Spleen (tissue), 11 donors: ENCODE measurements around the gene CSF3R. TPM values are rescaled to one million over a fixed set of nuclear protein-coding genes. Genes with fewer than 3 reads are reported as not detected.
A peak's percentile ranks its signal among the peaks of the same experiment; 100 is the strongest.
"Not testable (repeated sequence)": the region's sequence is repeated elsewhere in the genome, so short reads cannot be mapped to it uniquely, and the experiment has no call there.

Experiments used
- DNase-seq: peaks from one replicate; pipeline ENCODE4 v3.0.0-alpha.2; 2020
- H3K27ac ChIP-seq, 8 donors: fragments of 200-600 bp; sonication (generic) in 7 of 8; 1 replicate in 4 of 8; 2 replicates in 4 of 8; pipeline versions ENCODE4 v1.5.0 to v1.8.0; 2016 to 2021; ENCODE audit warnings: inconsistent platforms in 4 of 8, mild to moderate bottlenecking in 4 of 8, moderate library complexity in 1 of 8
- H3K27me3 ChIP-seq, 7 donors: fragments of 200-600 bp; sonication (generic) in 6 of 7; replicated peaks in 1 of 7; 1 replicate in 4 of 7; 2 replicates in 3 of 7; pipeline versions ENCODE4 v1.5.0 to v1.8.0; 2016 to 2021; ENCODE audit warnings: inconsistent platforms in 3 of 7, mild to moderate bottlenecking in 1 of 7
- H3K36me3 ChIP-seq, 6 donors: fragments of 200-600 bp; sonication (generic) in 5 of 6; 1 replicate in 4 of 6; 2 replicates in 2 of 6; pipeline versions ENCODE4 v1.5.0 to v1.8.0; 2016 to 2021; ENCODE audit warnings: inconsistent platforms in 2 of 6
- H3K4me1 ChIP-seq, 6 donors: fragments of 200-600 bp; sonication (generic) in 5 of 6; 1 replicate in 3 of 6; 2 replicates in 3 of 6; pipeline versions ENCODE4 v1.5.0 to v1.8.0; 2016 to 2021; ENCODE audit warnings: inconsistent platforms in 3 of 6
- H3K4me3 ChIP-seq, 8 donors: fragments of 200-600 bp; sonication (generic) in 7 of 8; 1 replicate in 4 of 8; 2 replicates in 4 of 8; pipeline versions ENCODE4 v1.5.0 to v1.8.0; 2016 to 2021; ENCODE audit warnings: inconsistent platforms in 4 of 8, mild to moderate bottlenecking in 4 of 8, moderate library complexity in 2 of 8
- H3K9me3 ChIP-seq, 8 donors: fragments of 200-600 bp; sonication (generic) in 7 of 8; 1 replicate in 4 of 8; 2 replicates in 4 of 8; pipeline versions ENCODE4 v1.5.0 to v1.8.0; 2016 to 2021; ENCODE audit warnings: inconsistent platforms in 4 of 8
- POLR2A ChIP-seq, 3 donors: fragments of 450-650 bp; IDR thresholded peaks; one replicate each; pipeline ENCODE4 v1.5.1; 2017; ENCODE audit warnings: antibody characterized with exemption in 3 of 3, mild to moderate bottlenecking in 1 of 3
- POLR2AphosphoS5 ChIP-seq, 3 donors: sonication (generic); formaldehyde crosslinking; IDR thresholded peaks; one replicate each; pipeline ENCODE4 v1.5.1; 2017; ENCODE audit warnings: antibody characterized with exemption in 3 of 3
- WGBS, 5 donors: extraction: QIAGEN DNeasy Blood & Tissue Kit in 3 of 5; methylation state at CpG; one replicate each; pipeline versions ENCODE4 v1.1.5 to v1.1.7; 2013 to 2018; 5-methylcytosine and 5-hydroxymethylcytosine counted together
- intact Hi-C: fragments of 100-400 bp; cut with DNase I; formaldehyde crosslinking; loops from one replicate; pipeline ENCODE4 v1.15.0; 2023; ENCODE audit warnings: low total_unique reads
- polyA plus RNA-seq, 3 donors: library from polyadenylated mRNA; stranded (reverse); fragments of 200-250 nt; gene quantifications; one replicate each; pipeline ENCODE4 v1.2.1, GENCODE V29; 2013
- total RNA-seq, 7 donors: library from RNA; depleted of rRNA in 3 of 7; stranded (reverse); fragments of >200 nt in 3 of 7; fragmentation: NEBNext Ultra II Directional in 4 of 7; extraction: Animal tissue kit (Norgen Biotek cat#: 25700) in 4 of 7; gene quantifications; one replicate each; pipeline versions ENCODE4 v1.1.0 to v1.2.1, GENCODE V29; 2016 to 2021
- TF ChIP-seq, protein P1 (sequence below), 11 experiments: fragments of 200-600 bp in 7 of 11; fragments of 450-650 bp in 4 of 11; sonication (generic) in 4 of 11; IDR thresholded peaks in 8 of 11; conservative IDR thresholded peaks in 3 of 11; 1 replicate in 7 of 11; 2 replicates in 4 of 11; pipeline versions ENCODE4 v1.4.0 to v1.8.0; 2016 to 2021; ENCODE audit warnings: antibody characterized with exemption in 11 of 11, inconsistent platforms in 4 of 11, mild to moderate bottlenecking in 1 of 11
- donor health status: healthy with polysubstance abuse.
- donor health status: DM: no; HTN: no; CAD: no; lungs with moderate emphysema.
- donor health status: DM: no; HTN: no; CAD: no.
- donor health status: Bipolar disorder and iron deficiency.
- donor health status: healthy.
- donor health status: DM: no; HTN: no; CAD: no.
- donor health status: DM: yes; HTN: yes; CAD: no.

CSF3R gene
- total and polyA plus RNA-seq, 10 donors = 8.9 to 795 (median 220) TPM

DNA sequence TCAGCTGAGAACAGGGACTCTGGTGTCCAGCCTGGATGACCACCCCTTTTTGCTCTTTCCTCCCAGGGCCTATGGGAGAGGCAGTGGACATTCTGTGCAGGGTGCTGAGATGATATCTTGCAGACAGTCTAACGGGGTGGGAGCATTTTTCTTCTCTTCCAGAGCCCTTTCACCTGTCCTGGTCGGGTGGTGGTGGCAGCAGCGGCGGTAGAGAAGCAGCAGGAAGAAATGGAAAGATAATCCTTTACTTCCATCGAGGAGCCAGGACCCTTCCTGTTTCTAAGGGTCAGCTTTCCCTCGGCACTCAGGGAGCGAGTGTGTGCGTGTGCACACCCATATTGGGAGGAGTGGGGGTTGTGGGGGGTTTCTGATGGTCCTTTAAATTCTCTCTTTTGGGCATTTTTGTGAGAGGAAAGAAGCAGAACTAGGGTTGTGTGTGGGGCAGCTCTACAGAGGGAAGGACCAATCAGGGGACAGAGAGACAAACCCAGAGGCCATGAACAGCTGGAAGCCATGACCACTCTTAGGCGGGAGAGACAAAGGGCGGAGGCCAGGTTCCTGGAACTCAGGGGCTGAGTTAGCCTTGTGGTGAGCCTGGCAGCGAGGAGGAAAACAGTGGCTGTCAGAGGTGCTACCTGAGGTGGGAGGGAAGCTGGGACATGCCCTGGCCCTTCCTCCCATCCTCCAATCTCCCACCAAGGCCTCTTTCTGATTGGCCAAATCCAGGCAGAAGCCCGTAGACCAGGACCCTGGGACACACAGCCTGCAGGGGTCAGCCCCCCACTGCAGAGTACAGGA, 31.2 kb upstream of the CSF3R start:
- DNase-seq = no peak
- Histone ChIP-seq H3K4me3 (no peak overlapping the region), H3K9me3 (no peaks in the 10 kb centered on the region), H3K27me3 (peaks cover 0 to 18% (median 0%) of the 10 kb centered on the region in 7 donors), H3K27ac (no peak overlapping the region), H3K4me1 (peaks cover 0 to 19% (median 5%) of the 10 kb centered on the region in 6 donors), H3K36me3 (no peaks in the 10 kb centered on the region)
- WGBS, 5 donors = 54 to 71% (median 65%) methylated on average over 12 of the region's 12 CpGs
- TF ChIP-seq, protein P1, sequence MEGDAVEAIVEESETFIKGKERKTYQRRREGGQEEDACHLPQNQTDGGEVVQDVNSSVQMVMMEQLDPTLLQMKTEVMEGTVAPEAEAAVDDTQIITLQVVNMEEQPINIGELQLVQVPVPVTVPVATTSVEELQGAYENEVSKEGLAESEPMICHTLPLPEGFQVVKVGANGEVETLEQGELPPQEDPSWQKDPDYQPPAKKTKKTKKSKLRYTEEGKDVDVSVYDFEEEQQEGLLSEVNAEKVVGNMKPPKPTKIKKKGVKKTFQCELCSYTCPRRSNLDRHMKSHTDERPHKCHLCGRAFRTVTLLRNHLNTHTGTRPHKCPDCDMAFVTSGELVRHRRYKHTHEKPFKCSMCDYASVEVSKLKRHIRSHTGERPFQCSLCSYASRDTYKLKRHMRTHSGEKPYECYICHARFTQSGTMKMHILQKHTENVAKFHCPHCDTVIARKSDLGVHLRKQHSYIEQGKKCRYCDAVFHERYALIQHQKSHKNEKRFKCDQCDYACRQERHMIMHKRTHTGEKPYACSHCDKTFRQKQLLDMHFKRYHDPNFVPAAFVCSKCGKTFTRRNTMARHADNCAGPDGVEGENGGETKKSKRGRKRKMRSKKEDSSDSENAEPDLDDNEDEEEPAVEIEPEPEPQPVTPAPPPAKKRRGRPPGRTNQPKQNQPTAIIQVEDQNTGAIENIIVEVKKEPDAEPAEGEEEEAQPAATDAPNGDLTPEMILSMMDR (IDR thresholded peaks at IDR 0.05 in 8 of 11, conservative IDR thresholded peaks at IDR 0.05 in 3 of 11) = no peak
- no peak for TF ChIP-seq POLR2AphosphoS5 (IDR thresholded peaks at IDR 0.05)
- intact Hi-C loops = no loop called here

DNA sequence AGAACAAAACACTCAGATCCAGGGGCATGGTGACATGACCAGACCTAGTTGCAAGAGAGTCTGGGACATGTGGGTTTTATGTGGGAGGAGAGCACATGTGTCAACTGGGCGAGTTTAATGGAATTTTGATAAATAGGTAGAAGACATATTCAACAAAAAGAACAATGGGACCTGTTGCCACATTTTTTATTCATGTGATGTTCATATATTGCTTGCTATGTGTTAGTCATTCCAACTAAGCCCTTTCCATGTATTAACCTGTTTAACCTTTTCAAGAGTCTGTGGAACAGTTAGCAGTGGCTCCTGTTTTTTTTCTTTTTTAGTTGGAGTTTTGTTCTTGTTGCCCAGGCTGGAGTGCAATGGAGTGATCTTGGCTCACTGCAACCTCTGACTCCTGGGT, 30.1 kb upstream of the CSF3R start:
- Histone ChIP-seq H3K4me3 (no peak overlapping the region), H3K27ac (no peak overlapping the region), H3K9me3 (no peaks in the 10 kb centered on the region), H3K4me1 (peaks cover 0 to 19% (median 5%) of the 10 kb centered on the region in 6 donors), H3K27me3 (peaks cover 0 to 18% (median 0%) of the 10 kb centered on the region in 7 donors), H3K36me3 (no peaks in the 10 kb centered on the region)
- no peak for DNase-seq
- intact Hi-C loops = no loop called here
- 60 to 80% (median 71%) methylated on average over 1 of the region's 1 CpG for WGBS, 5 donors
- TF ChIP-seq, protein P1 (IDR thresholded peaks at IDR 0.05 in 8 of 11, conservative IDR thresholded peaks at IDR 0.05 in 3 of 11) = no peak
- TF ChIP-seq POLR2AphosphoS5 (IDR thresholded peaks at IDR 0.05) (no peak), POLR2A (IDR thresholded peaks at IDR 0.05) (no peak)

- Histone ChIP-seq H3K4me3 (no peak overlapping the region), H3K36me3 (no peaks in the 10 kb centered on the region), H3K9me3 (no peaks in the 10 kb centered on the region), H3K27me3 (peaks cover 0 to 25% (median 0%) of the 10 kb centered on the region in 7 donors), H3K4me1 (peaks cover 0 to 19% (median 5%) of the 10 kb centered on the region in 6 donors), H3K27ac (no peak overlapping the region)
- DNase-seq = no peak
- intact Hi-C loops = no loop called here
- 79 to 87% (median 80%) methylated on average over 15 of the region's 15 CpGs for WGBS, 5 donors
- TF ChIP-seq POLR2A (IDR thresholded peaks at IDR 0.05) = no peak
- no peak for TF ChIP-seq POLR2AphosphoS5 (IDR thresholded peaks at IDR 0.05)
- TF ChIP-seq, protein P1 (IDR thresholded peaks at IDR 0.05 in 8 of 11, conservative IDR thresholded peaks at IDR 0.05 in 3 of 11) = no peak
These were observed 29.4 kb upstream of the CSF3R start for GRCh38 chr1:36511804-36512798.

DNA sequence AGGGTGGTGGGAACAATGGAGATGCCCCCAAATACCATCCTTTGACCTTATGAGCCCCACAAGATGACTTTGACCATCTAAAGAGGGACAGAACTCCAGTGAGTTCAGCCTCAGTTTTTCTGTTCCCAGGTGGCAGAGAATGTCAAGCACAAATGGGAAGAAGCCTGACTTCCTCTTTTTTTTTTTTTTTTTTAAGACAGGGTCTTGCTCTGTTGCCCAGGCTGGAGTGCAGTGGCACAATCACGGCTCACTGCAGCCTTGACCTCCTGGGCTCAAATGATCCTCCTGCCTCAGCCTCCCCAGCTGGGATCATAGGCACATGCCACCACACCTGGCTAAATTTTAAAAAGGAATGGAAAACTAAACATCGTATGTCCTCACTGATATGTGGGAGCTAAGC, 28.5 kb upstream of the CSF3R start:
- peak overlapping the region in 2 of 8 donors; percentile 18 to 38 for H3K27ac ChIP-seq
- intact Hi-C loops, DNase-seq, H3K4me3 ChIP-seq, H3K36me3 ChIP-seq, H3K9me3 ChIP-seq: not testable (repeated sequence)
- WGBS, 5 donors = 69 to 82% (median 73%) methylated on average over 2 of the region's 2 CpGs
- peaks cover 0 to 16% (median 4%) of the 10 kb centered on the region in 6 donors for H3K4me1 ChIP-seq
- peaks cover 0 to 32% (median 0%) of the 10 kb centered on the region in 7 donors for H3K27me3 ChIP-seq
